Mammary epithelial cell (primary cell): Measurements from ENCODE around the gene WDR59.

Source experiments
- CTCF ChIP-seq, 2 donors: IDR thresholded peaks in 1 of 2; conservative IDR thresholded peaks in 1 of 2; 2 replicates each; pipeline ENCODE4 v1.5.1; 2011 to 2012; ENCODE audit warnings: inconsistent platforms in 2 of 2, low read length in 2 of 2, mild to moderate bottlenecking in 2 of 2, control low read depth in 1 of 2, low read depth in 1 of 2; ENCODE audit not compliant: insufficient read depth in 1 of 2; ENCODE audit errors: extremely low read depth in 1 of 2
- EZH2 ChIP-seq: IDR thresholded peaks from 2 replicates; pipeline ENCODE4 v1.6.1; 2012; ENCODE audit warnings: low read length, inconsistent platforms, borderline replicate concordance

- TF ChIP-seq CTCF (conservative IDR thresholded peaks at IDR 0.05 in 1 of 2, IDR thresholded peaks at IDR 0.05 in 1 of 2; ENCODE audit: extremely low read depth in 1 of 2, insufficient read depth in 1 of 2, low read depth in 1 of 2, low read length in 2 of 2) (no peak), EZH2 (no peak)
Observed at GRCh38 chr16:75025761-75026160, 40.8 kb upstream of the WDR59 start.
